Hematopoietic multipotent progenitor cell treated with erythropoietin and hydrocortisone succinate and interleukin-3 and kit ligand, for 4 days (in vitro differentiated cells): Measurements from ENCODE around the gene DCDC2C.

Experiments used
- DNase-seq: peaks from one replicate; pipeline ENCODE4 v3.0.0-alpha.2; 2015

DCDC2C gene

DNA sequence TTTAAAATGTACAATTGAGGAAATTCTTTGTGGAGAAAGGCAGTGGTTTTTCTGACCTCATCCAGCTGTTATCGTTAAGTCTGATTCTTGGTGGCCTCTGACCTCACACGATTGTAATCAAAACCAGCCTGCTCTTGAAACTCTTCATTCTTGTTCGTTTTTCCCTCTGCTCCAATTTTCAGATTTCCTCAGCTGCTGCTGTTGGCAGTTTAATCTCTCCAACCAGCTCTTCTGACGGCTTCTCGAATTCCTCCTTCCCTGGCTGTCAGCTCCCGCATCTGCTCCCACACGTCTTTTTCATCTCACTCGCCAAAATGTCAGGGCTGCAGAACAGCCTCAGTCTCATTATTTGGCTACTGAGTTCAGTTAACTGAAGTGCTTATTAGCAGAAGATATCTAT lies 136.1 kb downstream of the DCDC2C start:
- no peak for DNase-seq

DNA sequence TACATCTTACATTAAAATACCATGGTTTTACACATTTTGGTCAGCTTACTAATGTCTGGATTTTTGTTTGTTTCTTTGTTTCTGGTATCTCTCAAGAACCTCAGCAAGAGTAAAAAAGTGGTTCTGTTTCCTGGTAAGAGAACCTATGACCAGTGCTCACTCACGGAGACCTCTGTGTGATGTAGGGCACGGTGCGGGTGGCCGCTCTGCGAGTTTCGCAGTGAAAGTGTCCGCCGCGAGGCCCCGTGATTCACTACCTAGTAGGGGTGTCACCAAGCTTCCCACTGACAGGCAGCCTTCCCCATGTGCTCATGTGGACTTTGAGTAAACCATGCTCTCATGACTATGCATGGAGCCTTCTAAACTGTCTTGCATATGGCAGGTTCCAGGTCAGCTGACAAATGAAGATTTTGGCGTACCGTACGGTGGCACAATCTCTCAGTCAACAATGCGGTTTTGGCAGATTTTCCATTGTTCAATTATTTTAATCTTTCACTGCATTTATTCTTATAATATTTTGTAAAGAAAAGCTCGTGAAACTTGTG lies 137.3 kb downstream of the DCDC2C start:
- no peak for DNase-seq

DNA sequence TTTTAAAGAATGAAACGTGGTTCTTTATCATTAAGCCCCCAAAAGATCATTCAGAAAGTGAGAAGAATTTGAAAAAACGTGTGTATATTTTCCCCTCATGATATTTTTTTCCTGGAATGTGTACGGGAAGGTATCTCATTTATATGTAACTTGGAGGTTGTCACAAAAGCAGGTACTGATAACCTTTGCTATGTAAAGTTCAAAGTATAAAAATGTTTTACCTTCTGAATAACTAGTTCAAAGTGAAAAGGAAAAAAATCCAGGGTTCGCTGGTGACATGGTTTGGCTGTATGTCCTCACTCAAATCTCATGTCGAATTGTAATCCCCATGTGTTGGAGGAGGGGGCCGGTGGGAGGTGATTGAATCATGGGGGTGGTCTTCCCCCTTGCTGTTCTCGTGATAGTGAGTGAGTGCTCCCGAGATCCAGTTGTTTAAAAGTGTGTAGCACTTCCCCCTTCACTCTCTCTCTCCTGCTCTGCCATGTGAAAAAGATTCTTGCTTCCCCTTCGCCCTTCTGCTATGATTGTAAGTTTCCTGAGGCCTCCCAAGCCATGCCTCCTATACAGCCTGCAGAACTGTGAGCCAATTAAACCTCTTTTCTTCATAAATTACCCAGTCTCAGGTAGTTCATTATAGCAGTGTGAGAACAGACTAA lies 144.2 kb downstream of the DCDC2C start:
- DNase-seq: no peak

DNA sequence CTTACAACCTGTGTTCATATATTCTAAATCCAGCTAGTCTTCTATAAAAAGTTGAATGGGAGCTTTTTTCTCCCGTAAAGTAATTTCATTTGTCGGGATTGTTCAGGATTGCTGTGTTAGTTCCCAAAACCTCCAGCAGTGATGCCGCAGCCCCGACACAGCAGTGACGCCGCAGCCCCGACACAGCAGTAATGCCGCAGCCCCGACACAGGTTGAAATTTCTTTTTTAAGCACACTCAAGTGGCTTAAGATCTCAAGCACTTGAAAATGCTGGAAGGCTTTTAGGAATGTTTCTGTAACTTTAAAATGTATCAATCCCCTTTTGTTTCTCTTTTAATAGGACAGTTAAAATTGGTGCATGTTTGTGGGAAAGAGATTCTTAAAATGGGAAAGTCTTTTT lies 145.4 kb downstream of the DCDC2C start:
- DNase-seq: no peak

DNA sequence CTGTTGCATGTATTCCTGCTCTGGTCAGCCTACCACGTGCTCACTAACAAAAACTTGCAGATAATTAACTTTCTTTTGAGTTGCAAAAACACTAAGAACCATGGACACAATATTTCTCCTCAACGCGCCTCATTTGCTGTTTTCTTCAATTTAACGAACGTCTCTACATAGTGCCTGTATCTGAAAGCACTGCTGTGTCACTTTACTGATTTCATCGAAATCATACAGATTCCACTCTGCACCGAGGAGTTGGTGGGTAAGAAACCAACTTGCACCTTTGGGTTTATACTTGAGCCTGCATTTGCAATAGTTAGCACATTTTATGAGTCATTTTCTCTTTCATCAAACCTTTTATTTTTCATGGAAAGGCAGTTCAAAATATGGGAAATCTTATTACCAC lies 145.8 kb downstream of the DCDC2C start:
- DNase-seq: no peak

DNA sequence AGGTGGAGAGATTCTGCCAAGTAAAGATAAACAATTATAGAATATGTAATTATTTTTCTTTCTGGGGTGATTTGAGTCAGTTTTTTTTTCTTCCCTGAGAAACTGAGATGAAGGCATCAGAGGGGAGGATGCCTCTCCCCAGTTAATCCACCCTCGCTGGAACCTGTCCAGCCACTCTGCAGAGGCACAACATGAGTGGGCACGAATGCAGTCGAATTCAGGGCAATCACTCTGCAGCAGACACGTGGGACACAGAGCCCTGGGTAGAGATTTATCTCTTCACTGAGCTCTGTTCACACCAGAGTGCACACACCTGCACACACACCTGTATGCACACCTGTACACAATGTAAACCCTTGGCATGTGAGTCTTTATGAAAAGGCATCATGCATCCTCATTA lies 154.2 kb downstream of the DCDC2C start:
- no peak for DNase-seq

DNA sequence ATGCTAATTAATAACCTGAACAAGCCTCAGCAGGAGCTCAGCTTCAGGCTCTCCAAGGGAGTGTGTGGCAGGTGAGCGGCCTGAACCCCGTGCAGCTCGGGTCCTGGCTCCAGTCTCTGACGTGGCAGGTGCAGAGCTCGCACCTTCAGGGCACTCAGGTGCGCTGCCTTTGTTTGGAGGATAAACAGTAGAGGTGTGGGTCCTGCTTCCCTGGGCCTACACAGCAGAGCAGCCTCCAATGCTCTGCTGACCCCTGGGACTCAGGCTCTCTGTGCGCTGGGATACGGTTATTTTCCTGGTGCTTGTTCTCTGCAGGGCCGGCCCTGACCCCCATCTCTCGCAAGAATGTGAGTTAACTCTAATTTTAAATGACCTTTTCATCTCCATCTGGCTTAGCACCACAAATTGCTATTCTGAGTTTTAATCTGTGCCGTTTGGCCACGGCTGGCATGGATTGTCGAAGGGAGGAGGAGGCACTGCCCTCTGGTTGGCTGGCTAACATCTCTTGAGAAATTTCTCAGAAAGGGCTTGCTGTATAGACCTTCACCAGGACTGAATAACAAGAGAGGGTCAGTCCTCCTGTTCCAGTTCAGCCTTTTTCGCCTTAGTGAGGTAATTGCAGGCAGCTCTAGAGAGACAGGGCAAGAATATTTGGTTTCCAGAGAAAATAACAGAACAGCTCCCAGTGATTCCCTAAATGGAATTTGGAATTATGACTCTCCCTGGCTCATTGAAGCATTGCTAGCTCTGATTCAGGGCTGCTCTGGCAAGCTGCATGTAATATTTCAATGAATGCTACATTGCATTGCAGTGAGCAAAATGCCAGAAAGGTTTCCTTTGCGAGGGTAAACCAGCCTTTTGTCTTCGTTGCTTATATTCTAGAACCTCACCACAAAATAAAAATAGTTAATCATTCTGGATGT lies 161.8 kb downstream of the DCDC2C start:
- DNase-seq: no peak

DNA sequence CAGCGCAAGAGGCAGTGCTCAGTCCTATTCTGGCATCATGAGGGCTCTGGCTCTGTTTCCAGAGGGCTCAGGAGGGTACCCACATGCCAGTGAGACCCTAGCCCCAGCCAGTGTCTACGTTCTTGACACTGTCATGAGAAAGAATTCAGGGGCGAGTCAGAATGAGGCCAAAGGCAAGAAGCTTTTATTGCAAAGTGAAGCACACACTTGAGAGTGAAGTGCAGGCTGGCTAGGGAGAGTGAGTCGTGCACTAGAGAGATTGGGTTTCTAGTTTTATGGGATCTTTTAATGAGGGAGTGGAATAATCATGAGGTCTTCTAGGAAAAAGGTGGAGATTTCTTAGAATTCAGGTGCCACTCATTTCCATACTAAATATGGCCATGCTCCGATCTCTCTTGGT lies 164.1 kb downstream of the DCDC2C start:
- DNase-seq: no peak

DNA sequence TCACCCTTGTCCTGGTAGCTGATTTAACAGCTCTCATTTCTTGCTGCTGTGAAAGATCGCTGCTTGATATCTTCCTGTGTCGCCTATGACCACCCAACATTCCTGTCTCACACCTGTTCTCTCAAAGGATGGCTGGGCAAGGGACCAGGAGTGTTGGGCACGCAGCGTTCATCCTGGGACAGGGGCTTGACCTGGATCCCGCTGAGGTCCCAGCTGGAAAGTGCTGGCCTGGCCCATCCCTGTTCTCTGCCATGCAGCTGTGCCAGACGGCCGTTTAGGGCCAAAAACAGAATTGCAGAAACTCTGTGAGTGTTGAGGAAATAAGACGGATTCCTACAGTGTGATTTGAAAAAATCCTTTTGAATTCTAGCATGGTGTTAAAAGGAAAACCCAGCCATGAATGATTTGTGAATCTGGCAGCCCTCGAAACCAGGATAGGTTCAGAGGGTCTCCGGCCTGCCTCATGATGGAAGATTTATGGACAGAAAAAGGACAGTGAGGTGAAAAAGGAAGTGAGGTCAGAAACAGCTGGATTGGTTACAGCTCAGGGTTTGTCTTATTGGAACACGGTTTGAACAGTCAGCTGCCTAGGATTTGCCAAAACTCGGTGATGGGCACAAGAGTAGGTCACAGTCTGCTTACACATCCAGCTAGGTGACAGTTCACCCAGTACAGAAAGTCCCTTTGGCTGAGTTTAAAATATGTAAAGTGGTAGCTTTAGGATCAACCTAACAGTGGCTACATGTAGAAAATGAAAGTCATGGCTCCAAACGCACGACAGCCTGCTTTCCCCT lies 164.8 kb downstream of the DCDC2C start:
- DNase-seq: no peak

DNA sequence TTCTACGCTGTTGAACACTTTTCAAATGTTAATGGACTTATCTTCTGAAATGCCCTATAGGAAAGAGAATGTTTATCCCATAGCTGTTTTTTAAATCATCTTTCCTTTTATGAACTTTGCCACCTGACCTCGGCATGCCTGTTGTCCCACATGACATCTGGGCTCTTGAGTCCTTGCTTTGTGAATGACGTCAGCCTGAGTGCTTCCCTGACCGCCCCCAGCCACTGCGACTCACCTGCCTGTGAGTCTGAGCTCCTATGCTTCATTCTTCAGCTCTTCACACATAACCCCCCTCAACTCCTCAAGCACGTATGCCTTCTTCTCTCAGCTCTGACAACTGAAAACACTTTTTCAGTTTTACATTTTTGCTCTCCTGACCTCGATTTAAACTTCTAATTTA lies 166.8 kb downstream of the DCDC2C start:
- no peak for DNase-seq

DNA sequence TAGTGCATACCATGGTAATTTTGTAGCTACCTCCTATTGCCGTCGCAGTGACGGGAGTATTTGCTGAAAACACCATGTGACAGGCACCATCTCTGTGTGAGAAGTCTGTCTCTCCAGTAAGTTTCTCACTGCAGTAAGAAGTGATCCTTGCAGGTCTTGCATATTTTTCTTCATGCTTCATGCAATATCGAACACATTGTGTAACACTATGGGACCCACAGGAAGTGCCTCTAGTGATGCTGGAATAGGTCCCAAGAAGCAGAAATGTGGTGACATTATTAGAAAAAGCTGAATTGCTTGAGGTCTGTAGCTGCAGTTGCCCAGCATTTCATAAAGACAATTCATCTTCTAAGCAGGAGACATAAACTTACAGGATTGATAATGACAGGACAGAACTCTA lies 167.6 kb downstream of the DCDC2C start:
- DNase-seq: no peak

DNA sequence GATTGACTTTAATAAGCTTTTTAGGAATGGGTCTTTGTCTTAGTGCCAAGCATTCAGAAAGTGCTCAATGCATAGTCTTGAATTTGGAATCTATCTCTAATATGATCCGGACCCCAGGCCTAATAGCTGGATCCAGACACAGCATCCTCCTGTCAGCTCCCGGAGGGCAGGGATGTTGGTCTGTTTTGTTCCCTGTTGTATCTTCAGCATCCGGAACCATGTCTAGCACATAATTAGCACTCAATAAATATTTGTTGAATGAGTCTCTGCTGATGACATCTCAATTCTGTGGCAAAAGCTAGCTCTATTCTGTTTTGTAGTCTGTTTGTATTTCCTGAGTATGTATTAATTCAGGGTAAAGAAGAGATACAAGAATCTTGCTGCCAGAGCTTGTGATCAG lies 169.1 kb downstream of the DCDC2C start:
- DNase-seq: no peak

DNA sequence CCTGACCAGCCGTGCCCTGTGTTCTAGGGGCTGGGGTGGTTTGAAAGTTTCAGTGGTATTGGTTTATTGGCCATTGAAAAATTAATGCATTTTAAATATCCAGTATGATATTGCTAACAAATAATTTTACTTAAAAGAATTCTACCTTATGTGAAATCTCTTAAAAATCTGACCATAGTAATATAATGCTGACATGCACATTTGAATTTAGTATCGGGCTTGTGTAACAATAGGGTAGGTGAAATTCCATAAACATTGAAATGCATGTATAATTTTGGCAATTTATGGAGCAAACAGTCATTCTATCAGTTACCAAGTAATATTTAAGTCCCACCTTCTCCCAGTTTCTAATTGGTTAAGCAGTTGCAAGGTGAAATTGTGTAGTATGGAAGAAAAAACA lies 170.5 kb downstream of the DCDC2C start:
- DNase-seq: no peak

DNA sequence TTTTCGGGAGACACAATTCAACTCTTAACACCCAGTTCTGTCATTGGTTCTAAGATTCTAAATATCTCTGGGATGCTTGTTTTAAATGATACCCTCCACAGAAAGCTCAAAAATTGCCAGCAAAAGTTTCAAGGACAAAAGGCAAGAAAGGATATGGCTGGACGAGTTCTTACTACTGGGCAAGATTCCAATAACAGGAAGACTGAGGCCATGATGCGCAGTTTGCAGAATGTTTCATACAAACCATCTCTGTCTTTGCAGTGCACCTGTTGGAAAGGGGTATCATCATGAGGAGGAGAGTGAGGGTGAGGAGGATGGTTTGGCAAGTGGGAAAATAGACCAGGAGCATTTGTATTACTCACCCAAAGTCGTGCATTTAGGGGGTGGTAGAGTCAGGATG lies 172.8 kb downstream of the DCDC2C start:
- no peak for DNase-seq

DNA sequence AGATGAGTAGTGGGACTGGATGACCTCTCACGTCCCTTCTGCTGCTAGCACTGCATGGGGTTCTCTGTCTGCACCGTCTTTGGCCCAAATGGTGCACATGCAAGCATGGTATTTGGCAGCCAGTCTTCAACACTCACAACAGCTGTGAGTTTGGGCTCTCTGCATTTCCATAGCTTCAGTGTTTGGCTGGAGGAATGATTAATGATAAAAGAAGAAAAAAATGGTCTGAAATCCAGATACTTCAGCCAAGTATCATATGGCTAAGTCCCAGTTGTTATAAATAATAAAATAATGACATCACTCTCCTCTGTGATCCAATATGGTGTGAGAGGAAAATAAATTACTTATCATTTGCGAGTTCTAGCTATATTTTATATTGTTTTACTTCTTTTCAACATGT lies 173.3 kb downstream of the DCDC2C start:
- no peak for DNase-seq

DNA sequence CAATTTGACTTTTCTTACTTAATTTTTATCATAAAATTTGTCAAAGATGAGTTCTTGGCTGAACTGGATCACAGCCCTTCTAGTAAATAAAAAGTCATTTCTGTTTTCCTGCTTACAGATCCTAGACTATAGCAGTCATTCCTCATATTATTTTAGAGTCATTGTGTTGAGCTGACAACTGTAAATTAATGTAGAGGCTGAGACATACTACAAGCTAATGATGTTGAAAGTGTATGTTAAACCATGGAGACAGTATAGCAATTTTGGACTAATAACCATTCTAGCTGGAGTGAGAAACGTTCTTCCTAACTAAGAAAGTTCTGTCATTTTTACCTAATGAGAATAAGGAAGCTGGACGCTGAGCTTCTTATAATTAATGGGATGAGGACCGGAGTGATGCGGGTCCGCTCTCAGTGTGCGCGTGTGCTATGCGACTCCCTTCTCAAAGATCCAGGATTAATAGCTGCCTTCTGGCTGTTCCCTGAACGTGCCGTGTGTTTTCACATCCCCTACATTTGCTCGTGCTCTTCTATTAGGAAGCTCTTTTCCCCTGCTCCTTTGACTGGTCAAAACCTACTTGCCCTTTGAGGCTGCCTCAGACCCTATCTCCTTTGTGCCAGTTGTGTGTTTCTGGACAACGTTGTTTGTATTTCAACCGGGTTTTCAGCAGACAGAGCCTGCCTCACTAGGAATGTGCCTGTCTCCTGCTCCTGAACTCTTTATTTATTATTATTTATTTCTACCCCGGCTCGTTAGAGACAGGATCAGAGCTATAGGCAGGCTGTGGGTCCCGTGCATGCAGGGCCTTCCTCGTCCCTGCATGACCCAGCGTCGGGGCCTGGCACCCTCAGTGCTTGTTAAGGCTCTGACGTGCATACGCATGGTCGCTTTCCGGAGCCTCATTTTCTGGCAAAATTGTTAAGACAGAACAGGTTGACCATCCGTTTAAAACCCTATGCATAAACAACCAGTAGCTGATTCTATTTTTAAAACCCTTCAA lies 182.6 kb downstream of the DCDC2C start:
- DNase-seq: no peak

DNA sequence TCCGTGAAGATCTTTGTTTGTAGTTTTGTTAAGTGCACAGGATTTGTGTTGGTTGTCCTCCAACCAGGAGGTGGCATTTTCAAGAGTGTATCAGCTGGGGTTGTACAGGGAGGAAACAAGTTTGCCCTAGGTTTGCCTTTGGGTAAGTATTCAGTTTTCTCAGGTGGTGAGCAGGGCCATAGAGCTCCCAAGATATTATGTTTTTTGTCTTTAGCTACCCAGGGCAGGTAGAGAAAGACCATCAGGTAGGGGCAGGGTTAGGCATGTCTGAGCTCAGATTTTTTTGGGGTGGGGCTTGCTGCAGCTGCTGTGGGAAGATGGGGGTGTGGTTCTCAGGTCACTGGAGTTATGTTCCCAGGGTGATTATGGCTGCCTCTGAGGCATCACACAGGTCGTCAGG lies 191.6 kb downstream of the DCDC2C start:
- DNase-seq: no peak
